Upper lobe of left lung (tissue), 4 donors: ENCODE data around the gene IQSEC1.

Experiments used
- CTCF ChIP-seq, 6 experiments: fragments of 450-650 bp in 4 of 6; fragments of 200-600 bp in 2 of 6; sonication (generic) in 2 of 6; IDR thresholded peaks; one replicate each; pipeline ENCODE4 v1.5.1; 2016 to 2019; ENCODE audit warnings: antibody characterized with exemption in 6 of 6
- EP300 ChIP-seq, 4 donors: sonication (generic); formaldehyde crosslinking; IDR thresholded peaks; one replicate each; pipeline ENCODE4 v1.5.1; 2017; ENCODE audit warnings: antibody characterized with exemption in 4 of 4, control low read depth in 2 of 4
- POLR2A ChIP-seq, 4 donors: fragments of 450-650 bp; IDR thresholded peaks; one replicate each; pipeline ENCODE4 v1.5.1; 2016 to 2017; ENCODE audit warnings: antibody characterized with exemption in 4 of 4, mild to moderate bottlenecking in 2 of 4
- POLR2AphosphoS5 ChIP-seq, 2 donors: sonication (generic); formaldehyde crosslinking; IDR thresholded peaks; one replicate each; pipeline ENCODE4 v1.5.1; 2017; ENCODE audit warnings: antibody characterized with exemption in 2 of 2

- no peak for TF ChIP-seq CTCF (IDR thresholded peaks at IDR 0.05)
- no peak for TF ChIP-seq POLR2A (IDR thresholded peaks at IDR 0.05)
- no peak for TF ChIP-seq POLR2AphosphoS5 (IDR thresholded peaks at IDR 0.05)
- TF ChIP-seq EP300 (IDR thresholded peaks at IDR 0.05), result no peak
Observed at GRCh38 chr3:12982619-12983101, 90.6 kb downstream of the IQSEC1 start.
